Thyroid gland (tissue), 4 donors: ENCODE measurements around the gene LRRC27.

Source experiments
- CTCF ChIP-seq, 6 experiments: fragments of 200-600 bp in 3 of 6; fragments of 450-650 bp in 3 of 6; sonication (generic) in 3 of 6; IDR thresholded peaks; one replicate each; pipeline ENCODE4 v1.5.1; 2016 to 2019; ENCODE audit warnings: antibody characterized with exemption in 6 of 6, mild to moderate bottlenecking in 2 of 6, inconsistent platforms in 1 of 6, moderate library complexity in 1 of 6
- POLR2A ChIP-seq, 2 donors: fragments of 450-650 bp; IDR thresholded peaks; one replicate each; pipeline ENCODE4 v1.6.1; 2017; ENCODE audit warnings: antibody characterized with exemption in 2 of 2, mild to moderate bottlenecking in 2 of 2, moderate library complexity in 1 of 2

DNA sequence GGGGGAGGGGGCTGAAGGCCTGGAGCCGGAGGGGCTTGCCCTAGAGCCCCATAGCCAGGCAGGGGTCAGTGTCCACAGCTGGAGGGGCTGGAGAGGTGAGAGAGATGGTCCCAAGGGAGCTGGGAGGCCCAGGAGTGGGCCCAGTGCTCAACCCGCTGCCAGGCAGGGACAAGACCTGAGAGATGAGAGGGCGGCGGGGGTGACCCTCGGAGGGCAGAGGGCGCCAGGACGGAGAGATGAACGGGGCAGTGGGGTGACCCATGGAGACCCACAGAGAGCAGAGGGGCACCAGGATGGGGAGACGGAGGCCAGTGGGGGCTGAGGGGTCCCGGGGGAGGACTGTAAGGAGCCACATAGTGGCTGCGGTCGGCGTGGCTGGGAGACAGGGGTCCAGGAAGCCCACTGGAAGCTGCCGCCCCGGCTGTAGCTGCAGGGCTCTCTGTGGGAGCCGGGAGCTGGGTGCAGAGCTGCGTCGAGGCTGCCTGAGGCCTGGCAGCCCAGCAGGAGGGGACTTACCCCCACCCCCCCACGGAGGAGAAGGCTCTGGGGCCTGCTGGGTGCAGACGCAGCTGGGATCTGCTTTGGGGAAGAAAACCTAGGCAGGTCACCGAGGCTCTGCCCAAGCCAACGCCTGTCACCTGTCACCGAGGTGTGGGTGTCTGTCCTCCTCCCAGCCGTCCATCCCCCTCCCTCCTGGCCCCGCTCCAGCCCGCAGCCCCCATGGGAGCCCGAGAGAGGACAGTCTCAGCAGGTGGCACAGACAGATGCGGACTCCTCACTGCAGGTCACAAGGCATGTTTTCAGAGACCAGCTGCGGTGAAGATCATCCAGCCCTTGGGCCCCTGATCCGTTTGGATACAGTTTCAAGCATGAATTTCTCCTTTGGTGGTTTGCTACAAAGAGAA is 90.1 kb downstream of the LRRC27 start:
- TF ChIP-seq POLR2A (IDR thresholded peaks at IDR 0.05) (no peak), CTCF (IDR thresholded peaks at IDR 0.05) (no peak)
